ENCODE measurements around the gene PKDREJ. TPM values are rescaled to one million over a fixed set of nuclear protein-coding genes. Genes with fewer than 3 reads are reported as not detected.
A peak's percentile ranks its signal among the peaks of the same experiment; 100 is the strongest.

PKDREJ gene
- total and polyA plus RNA-seq, 4 experiments from 2014 or later: not detected

DNA sequence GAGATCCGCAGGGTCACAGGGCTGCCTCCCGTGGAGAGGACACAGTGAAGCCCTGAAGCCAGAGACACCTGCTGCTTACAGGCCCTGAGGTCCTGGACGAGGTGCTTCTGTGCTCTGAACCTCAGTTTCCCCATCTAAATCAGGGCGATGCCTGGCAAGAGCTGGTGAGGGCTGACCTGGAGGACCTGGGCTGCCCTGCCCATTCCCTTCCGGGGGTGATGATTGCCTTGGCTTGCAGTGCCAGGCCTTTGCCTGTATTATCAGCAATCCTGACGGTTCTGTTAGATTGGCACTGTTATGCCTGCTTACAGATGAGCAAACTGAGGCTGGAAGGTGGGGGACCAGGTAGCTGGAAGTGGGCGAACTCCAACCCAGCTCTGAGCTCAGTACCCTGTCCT is 25.7 kb upstream of the PKDREJ start:
- H3K9me3 Mint-ChIP-seq: peaks cover 0 to 2% (median 0%) of the 10 kb centered on the region in 8 donors
- Histone ChIP-seq H3K27ac (ENCODE audit: low read depth, low read length) (no peak overlapping the region), H3K36me3 (ENCODE audit: insufficient read depth, low read length) (no peaks in the 10 kb centered on the region), H3K4me3 (ENCODE audit: low read length in 2 of 2) (no peak overlapping the region), H3K9me3 (ENCODE audit: control insufficient read depth in 1 of 2, low read length in 2 of 2) (no peaks in the 10 kb centered on the region), H3K27me3 (ENCODE audit: insufficient read depth, low read length) (no peaks in the 10 kb centered on the region), H3K4me1 (ENCODE audit: insufficient read depth, low read length) (peaks cover 16% of the 10 kb centered on the region)
- peaks cover 9 to 12% of the 10 kb centered on the region in 2 donors for H3K36me3 Mint-ChIP-seq
- no peak overlapping the region for H3K4me3 Mint-ChIP-seq
- no peaks in the 10 kb centered on the region for H3K27me3 Mint-ChIP-seq
- ChIA-PET POLR2A (ENCODE audit: partially characterized antibody) (interaction anchor here (1.6 kb wide), 1 partner anchor 39 kb away, joined by 4 read pairs; the partner anchor contains the start of gene CDPF1), CTCF (ENCODE audit: partially characterized antibody) (no interaction called here)
- no peak overlapping the region for H3K27ac Mint-ChIP-seq
- intact Hi-C loops (cut with micrococcal nuclease): no loop called here
- DNase-seq: no peak
- peaks cover 6 to 17% (median 11%) of the 10 kb centered on the region in 4 donors for H3K4me1 Mint-ChIP-seq

DNA sequence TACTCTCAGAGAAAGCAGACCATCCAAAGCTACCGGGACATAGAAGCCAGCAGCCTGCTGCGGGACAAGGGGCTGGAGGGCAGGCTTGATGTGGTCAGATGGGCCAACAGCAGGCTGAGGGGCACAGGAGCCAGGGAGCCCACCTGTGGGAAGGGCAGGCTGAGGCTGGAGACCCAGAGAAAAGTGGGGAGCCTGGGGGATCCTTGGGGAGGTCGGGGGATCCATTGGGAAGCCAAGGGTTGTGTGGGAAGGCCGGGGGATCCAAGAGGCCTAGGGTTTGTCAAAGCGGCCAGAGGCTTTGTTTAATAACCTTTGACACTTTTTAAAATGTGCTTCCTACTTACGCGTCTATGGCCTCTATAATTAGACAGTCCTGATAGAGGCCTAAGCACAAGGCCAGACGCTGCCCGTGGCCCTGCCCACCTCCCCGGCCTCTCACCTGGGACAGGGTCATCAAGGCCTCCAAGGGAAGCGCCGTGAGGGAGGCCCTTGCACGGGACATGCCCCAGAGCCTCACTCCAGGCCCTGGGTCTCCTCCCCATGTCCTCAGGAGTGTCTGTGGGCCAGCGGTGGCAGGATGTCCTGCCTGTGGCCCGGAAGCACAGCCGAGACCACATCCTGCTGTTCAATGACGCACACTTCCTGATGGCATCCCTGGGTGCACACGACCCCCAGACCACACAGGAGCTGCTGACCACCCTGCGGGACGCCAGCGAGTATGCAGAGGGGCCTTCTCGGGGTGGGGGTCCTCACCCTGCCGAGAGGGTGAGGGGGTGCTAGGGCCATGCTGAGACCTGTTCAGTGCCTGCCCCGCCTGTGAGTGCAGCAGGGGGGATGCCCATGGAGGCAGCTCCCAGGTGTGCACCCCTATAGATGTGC is 25.0 kb upstream of the PKDREJ start:
- H3K4me3 ChIP-seq (ENCODE audit: low read length in 2 of 2): no peak overlapping the region
- ChIA-PET POLR2A (ENCODE audit: partially characterized antibody) (interaction anchor here (0.6 to 2.5 kb wide), 2 partner anchors 8 to 37 kb away, joined by 3 to 9 read pairs; partner anchors contain the start of gene GTSE1), CTCF (ENCODE audit: partially characterized antibody) (interaction anchor here (2.0 kb wide), 1 partner anchor 166 kb away, joined by 6 read pairs; no protein-coding TSS in a partner anchor)
- H3K27me3 Mint-ChIP-seq: no peaks in the 10 kb centered on the region
- peaks cover 0 to 2% (median 0%) of the 10 kb centered on the region in 8 donors for H3K9me3 Mint-ChIP-seq
- no peak for DNase-seq
- no peaks in the 10 kb centered on the region for H3K9me3 ChIP-seq (ENCODE audit: control insufficient read depth in 1 of 2, low read length in 2 of 2)
- H3K4me3 Mint-ChIP-seq: peak overlapping the region in 4 of 8 donors; percentile 26 to 44 (median 30)
- intact Hi-C loops (cut with micrococcal nuclease): no loop called here
- H3K27me3 ChIP-seq (ENCODE audit: insufficient read depth, low read length): no peaks in the 10 kb centered on the region
- H3K27ac Mint-ChIP-seq: peak overlapping the region in 4 of 7 donors; percentile 48 to 90 (median 76)
- H3K36me3 Mint-ChIP-seq: peaks cover 9 to 14% of the 10 kb centered on the region in 2 donors
- no peak overlapping the region for H3K27ac ChIP-seq (ENCODE audit: low read depth, low read length)
- H3K4me1 ChIP-seq (ENCODE audit: insufficient read depth, low read length): peaks cover 16% of the 10 kb centered on the region
- no peaks in the 10 kb centered on the region for H3K36me3 ChIP-seq (ENCODE audit: insufficient read depth, low read length)
- peaks cover 6 to 17% (median 11%) of the 10 kb centered on the region in 4 donors for H3K4me1 Mint-ChIP-seq

DNA sequence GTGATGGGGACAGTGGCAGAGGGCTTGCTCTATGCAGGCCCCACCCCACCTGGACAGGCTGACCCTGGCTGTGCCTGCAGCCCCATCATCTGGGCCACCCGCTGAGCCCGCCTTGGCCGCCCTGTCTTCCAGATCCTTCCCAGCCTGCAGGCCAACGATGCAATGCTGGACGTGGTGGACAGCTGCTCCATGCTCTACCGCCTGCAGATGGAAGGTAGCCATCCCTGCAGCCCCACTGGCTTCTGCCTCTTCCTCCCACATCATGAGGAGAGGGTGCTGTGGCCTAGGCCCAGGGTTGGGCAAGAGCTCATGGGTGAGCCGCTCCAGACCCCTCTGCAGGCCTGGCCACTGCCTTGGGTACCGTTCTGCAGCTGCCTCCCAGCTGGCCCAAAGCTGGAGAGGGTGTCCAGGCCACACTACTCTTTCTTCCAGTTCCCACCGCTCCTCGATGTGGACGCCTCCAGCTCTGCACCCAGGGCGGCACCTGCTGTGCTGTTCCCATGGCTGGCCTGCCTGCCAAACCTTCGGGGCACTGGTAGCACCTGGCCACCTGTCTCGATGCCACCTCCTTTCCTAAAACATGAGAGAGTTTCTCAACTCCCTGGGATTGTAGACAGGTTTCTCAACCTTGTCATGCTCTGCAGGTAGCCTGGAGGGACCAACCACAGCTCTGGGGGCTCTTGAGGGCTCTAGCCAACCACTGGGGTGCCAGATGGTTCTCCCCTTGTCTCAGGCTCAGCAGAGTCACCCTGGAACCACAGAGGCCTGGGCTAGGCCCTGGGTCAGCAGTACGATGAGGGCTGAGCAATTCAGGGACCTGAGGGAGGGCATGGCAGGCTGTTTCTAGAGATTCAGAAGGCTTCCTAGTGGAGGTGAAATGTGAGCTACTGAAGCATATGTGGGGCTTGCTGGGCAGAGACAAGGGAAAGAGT is 24.1 kb upstream of the PKDREJ start:
- peaks cover 0 to 2% (median 0%) of the 10 kb centered on the region in 8 donors for H3K9me3 Mint-ChIP-seq
- H3K27ac Mint-ChIP-seq: peak overlapping the region in 3 of 7 donors; percentile 70 to 90 (median 83)
- Histone ChIP-seq H3K9me3 (ENCODE audit: control insufficient read depth in 1 of 2, low read length in 2 of 2) (no peaks in the 10 kb centered on the region), H3K4me1 (ENCODE audit: insufficient read depth, low read length) (peaks cover 16% of the 10 kb centered on the region), H3K27ac (ENCODE audit: low read depth, low read length) (no peak overlapping the region), H3K4me3 (ENCODE audit: low read length in 2 of 2) (no peak overlapping the region), H3K36me3 (ENCODE audit: insufficient read depth, low read length) (no peaks in the 10 kb centered on the region), H3K27me3 (ENCODE audit: insufficient read depth, low read length) (no peaks in the 10 kb centered on the region)
- POLR2A ChIA-PET (ENCODE audit: partially characterized antibody): interaction anchor here (2.5 kb wide), 1 partner anchor 9 kb away, joined by 9 read pairs; the partner anchor contains the start of gene GTSE1
- CTCF ChIA-PET (ENCODE audit: partially characterized antibody): interaction anchor here (2.0 kb wide), 1 partner anchor 165 kb away, joined by 6 read pairs; no protein-coding TSS in a partner anchor
- peak overlapping the region in 3 of 8 donors; percentile 26 to 31 (median 30) for H3K4me3 Mint-ChIP-seq
- intact Hi-C loops (cut with micrococcal nuclease): no loop called here
- peaks cover 6 to 17% (median 11%) of the 10 kb centered on the region in 4 donors for H3K4me1 Mint-ChIP-seq
- no peaks in the 10 kb centered on the region for H3K27me3 Mint-ChIP-seq
- no peak for DNase-seq
- peaks cover 5 to 12% of the 10 kb centered on the region in 2 donors for H3K36me3 Mint-ChIP-seq

DNA sequence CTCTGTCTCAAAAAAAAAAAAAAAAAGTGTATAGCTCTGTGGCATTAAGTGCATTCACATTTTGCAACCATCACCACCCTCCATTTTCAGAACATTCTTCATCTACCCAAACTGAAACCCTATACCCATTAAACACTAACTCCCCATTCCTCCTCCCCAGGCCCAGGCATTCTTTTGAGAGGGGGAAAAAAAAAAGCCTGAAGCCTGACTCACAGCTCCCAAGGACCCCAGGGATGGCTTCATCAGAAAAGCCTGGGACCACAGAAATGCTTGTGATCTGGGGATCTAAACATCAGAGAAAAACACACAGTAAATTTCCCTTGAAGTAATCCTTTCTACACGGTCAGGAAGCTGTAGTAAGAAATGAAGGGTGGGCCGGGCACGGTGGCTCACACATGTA is 22.9 kb upstream of the PKDREJ start:
- Histone ChIP-seq H3K36me3 (ENCODE audit: insufficient read depth, low read length) (no peaks in the 10 kb centered on the region), H3K27me3 (ENCODE audit: insufficient read depth, low read length) (no peaks in the 10 kb centered on the region), H3K4me1 (ENCODE audit: insufficient read depth, low read length) (peaks cover 16% of the 10 kb centered on the region), H3K9me3 (ENCODE audit: control insufficient read depth in 1 of 2, low read length in 2 of 2) (no peaks in the 10 kb centered on the region), H3K4me3 (ENCODE audit: low read length in 2 of 2) (no peak overlapping the region), H3K27ac (ENCODE audit: low read depth, low read length) (no peak overlapping the region)
- POLR2A ChIA-PET (ENCODE audit: partially characterized antibody): interaction anchor here (2.5 kb wide), 1 partner anchor 10 kb away, joined by 9 read pairs; the partner anchor contains the start of gene GTSE1
- intact Hi-C loops (cut with micrococcal nuclease): no loop called here
- CTCF ChIA-PET (ENCODE audit: partially characterized antibody): interaction anchor here (2.0 kb wide), 1 partner anchor 164 kb away, joined by 6 read pairs; no protein-coding TSS in a partner anchor
- Mint-ChIP-seq H3K9me3 (peaks cover 0 to 2% (median 0%) of the 10 kb centered on the region in 8 donors), H3K27ac (peak overlapping the region in 2 of 7 donors; percentile 18 to 59), H3K36me3 (peaks cover 6 to 12% of the 10 kb centered on the region in 2 donors), H3K27me3 (no peaks in the 10 kb centered on the region), H3K4me3 (no peak overlapping the region), H3K4me1 (peaks cover 6 to 17% (median 11%) of the 10 kb centered on the region in 4 donors)
- no peak for DNase-seq

DNA sequence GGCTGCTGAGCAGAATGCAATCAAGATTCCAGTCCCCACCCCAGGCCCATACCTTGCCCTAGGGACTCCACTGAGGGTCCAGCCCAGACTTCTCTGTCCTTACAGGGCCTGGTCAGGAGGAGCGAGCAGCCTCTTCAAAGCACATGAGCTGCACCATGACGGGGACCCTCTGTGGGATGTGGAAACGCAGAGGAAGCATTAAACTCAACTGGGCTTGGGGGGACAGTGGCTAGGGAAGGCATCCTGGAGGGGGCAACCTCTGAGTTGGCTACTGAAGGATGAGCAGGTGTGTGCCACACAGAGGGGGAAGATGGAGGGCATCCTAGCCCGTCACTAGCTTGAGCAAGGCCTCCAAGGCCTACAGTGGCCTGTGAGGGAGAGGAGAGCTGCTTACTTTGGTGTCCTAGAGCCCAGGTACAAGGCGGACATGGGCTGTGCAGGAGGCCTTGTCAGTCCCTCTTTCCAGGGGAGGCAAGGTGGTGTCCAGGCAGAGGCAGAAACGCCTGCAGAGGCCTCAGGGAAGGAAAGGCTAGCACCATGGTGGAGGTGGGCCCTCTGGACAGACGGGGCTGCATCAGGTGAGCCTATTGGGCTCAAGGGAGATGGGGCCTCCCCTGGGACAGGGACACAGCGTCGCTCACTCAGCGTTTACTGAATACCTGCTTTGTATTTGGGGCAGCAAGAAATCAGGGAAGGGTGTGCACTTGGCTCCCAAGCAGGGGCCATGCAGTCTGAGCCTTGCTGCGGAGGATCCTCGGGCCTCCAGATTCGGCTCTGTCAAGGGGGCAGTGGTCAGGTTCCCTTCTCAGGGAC is 18.9 kb upstream of the PKDREJ start:
- H3K27me3 ChIP-seq (ENCODE audit: insufficient read depth, low read length): no peaks in the 10 kb centered on the region
- no peaks in the 10 kb centered on the region for H3K4me1 ChIP-seq (ENCODE audit: insufficient read depth, low read length)
- Mint-ChIP-seq H3K27me3 (no peaks in the 10 kb centered on the region), H3K4me1 (peaks cover 0 to under 1% (median 0%) of the 10 kb centered on the region in 4 donors), H3K27ac (peak overlapping the region in 1 of 7 donors; percentile 74), H3K4me3 (no peak overlapping the region), H3K9me3 (no peaks in the 10 kb centered on the region), H3K36me3 (peaks cover 15 to 18% of the 10 kb centered on the region in 2 donors)
- no peaks in the 10 kb centered on the region for H3K36me3 ChIP-seq (ENCODE audit: insufficient read depth, low read length)
- DNase-seq: no peak
- ChIA-PET CTCF (ENCODE audit: partially characterized antibody) (no interaction called here), POLR2A (ENCODE audit: partially characterized antibody) (no interaction called here)
- no peaks in the 10 kb centered on the region for H3K9me3 ChIP-seq (ENCODE audit: control insufficient read depth in 1 of 2, low read length in 2 of 2)
- intact Hi-C loops (cut with micrococcal nuclease): no loop called here
- no peak overlapping the region for H3K27ac ChIP-seq (ENCODE audit: low read depth, low read length)
- H3K4me3 ChIP-seq (ENCODE audit: low read length in 2 of 2): no peak overlapping the region

DNA sequence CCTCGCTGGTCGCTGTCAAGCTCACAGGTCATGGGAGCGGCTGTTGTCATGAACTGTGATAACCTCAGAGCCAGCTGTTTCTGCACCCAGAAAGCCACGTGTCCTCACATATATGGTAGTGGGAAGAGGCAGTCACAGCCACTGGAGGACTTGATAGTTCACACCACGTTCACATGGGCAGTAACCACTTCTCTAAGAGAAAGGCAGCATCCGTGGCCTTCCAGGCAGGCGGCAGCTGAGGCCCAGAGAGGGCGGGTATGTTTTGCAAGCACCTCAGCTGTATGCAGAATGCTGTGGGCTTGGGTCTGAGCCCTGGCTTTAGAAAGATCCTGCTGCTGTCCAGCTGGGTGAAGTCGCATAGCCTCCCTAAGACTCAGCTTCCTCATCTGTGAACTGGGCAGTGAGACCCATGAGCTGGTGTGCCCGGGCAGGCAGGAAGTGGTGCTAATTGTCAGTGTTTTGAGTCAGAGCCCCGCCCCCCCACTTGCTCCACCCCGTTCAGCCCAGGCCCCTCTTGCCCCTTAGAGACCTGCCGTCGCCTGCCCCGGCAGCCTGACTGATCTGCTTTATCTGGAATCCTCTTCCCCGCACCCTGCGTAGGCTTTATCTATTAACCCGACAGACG is 18.0 kb upstream of the PKDREJ start:
- no peaks in the 10 kb centered on the region for H3K27me3 Mint-ChIP-seq
- H3K27ac Mint-ChIP-seq: peak overlapping the region in 2 of 7 donors; percentile 41 to 45
- no peaks in the 10 kb centered on the region for H3K9me3 Mint-ChIP-seq
- intact Hi-C loops (cut with micrococcal nuclease): no loop called here
- H3K4me3 Mint-ChIP-seq: no peak overlapping the region
- peaks cover 18 to 19% of the 10 kb centered on the region in 2 donors for H3K36me3 Mint-ChIP-seq
- no peak overlapping the region for H3K4me3 ChIP-seq (ENCODE audit: low read length in 2 of 2)
- POLR2A ChIA-PET (ENCODE audit: partially characterized antibody): no interaction called here
- no peaks in the 10 kb centered on the region for H3K36me3 ChIP-seq (ENCODE audit: insufficient read depth, low read length)
- H3K9me3 ChIP-seq (ENCODE audit: control insufficient read depth in 1 of 2, low read length in 2 of 2): no peaks in the 10 kb centered on the region
- no peaks in the 10 kb centered on the region for H3K4me1 Mint-ChIP-seq
- CTCF ChIA-PET (ENCODE audit: partially characterized antibody): no interaction called here
- H3K27ac ChIP-seq (ENCODE audit: low read depth, low read length): no peak overlapping the region
- H3K27me3 ChIP-seq (ENCODE audit: insufficient read depth, low read length): no peaks in the 10 kb centered on the region
- H3K4me1 ChIP-seq (ENCODE audit: insufficient read depth, low read length): no peaks in the 10 kb centered on the region
- peak in 1 of 5 donors; percentile 20 for DNase-seq
